GM12865 (cell line): ENCODE data around the gene FRRS1.

Experiments used
- DNase-seq: peaks from one replicate; pipeline ENCODE4 v3.0.0; 2010; ENCODE audit warnings: low read depth
- H3K4me3 ChIP-seq: 2 replicates; pipeline ENCODE4 v1.5.1; 2011; ENCODE audit warnings: mild to moderate bottlenecking, low read depth, low read length, control low read depth
- CTCF ChIP-seq: IDR thresholded peaks from 2 replicates; pipeline ENCODE4 v1.5.1; 2011; ENCODE audit warnings: low read length, control low read depth, low read depth, inconsistent platforms; ENCODE audit not compliant: insufficient read depth; ENCODE audit errors: missing control alignments

The FRRS1 gene

DNA sequence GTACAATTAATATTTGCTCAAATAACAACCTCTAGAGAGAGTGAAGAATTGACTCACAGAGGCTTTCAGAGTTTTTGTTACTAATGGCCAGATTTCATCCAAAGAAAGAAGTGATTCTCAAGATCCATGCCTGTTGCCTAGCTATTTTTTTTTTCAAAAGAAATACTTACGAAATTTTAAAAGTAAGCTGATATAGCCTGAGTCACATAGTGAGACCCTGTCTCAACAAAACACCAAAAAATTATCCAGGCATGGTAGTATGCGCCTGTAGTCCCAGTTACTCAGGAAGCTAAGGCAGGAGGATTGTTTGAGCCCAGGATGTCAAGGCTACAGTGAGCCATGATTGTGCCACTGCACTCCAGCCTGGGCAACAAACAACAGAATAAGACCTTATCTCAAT lies 105.9 kb downstream of the FRRS1 start:
- TF ChIP-seq CTCF = no peak

DNA sequence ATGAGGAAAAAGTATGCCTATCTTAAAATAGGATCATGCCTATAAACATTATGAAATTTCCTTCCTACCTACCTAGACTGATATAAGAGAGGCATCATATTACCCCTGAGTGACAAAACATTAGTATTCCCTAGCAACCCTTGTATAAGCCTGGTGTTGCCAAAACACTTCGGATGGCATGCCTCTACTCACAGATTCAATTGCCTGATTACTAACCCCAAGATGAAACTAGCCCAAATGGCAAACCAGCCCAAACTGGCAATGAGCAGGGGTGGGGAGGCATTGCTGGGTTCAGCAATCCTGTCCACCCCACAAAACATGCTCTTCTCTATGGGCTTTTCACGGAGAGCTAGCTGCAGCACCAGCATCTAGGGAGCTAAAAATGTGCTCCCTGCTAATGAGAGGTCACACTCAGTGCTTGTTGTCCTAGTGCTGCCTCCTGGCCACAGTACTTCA lies 106.7 kb downstream of the FRRS1 start:
- no peak overlapping the region for H3K4me3 ChIP-seq
- TF ChIP-seq CTCF = no peak
- no peak for DNase-seq

More for the DNA sequence above, 105.9 kb downstream of the FRRS1 start:
- DNase-seq = no peak
- no peak overlapping the region for H3K4me3 ChIP-seq
